Stimulated activated CD8-positive, alpha-beta memory T cell treated with anti-CD3 and anti-CD28 coated beads, Interleukin-12 subunit alpha, Interleukin-12 subunit beta, amount 100 ng/mL, for 24 hours (primary cell): ENCODE results near the gene UROS.

ENCODE experiments used
- DNase-seq: peaks from one replicate; pipeline ENCODE4 v3.0.0-alpha.2; 2020; ENCODE audit errors: extremely low read depth

UROS gene

DNA sequence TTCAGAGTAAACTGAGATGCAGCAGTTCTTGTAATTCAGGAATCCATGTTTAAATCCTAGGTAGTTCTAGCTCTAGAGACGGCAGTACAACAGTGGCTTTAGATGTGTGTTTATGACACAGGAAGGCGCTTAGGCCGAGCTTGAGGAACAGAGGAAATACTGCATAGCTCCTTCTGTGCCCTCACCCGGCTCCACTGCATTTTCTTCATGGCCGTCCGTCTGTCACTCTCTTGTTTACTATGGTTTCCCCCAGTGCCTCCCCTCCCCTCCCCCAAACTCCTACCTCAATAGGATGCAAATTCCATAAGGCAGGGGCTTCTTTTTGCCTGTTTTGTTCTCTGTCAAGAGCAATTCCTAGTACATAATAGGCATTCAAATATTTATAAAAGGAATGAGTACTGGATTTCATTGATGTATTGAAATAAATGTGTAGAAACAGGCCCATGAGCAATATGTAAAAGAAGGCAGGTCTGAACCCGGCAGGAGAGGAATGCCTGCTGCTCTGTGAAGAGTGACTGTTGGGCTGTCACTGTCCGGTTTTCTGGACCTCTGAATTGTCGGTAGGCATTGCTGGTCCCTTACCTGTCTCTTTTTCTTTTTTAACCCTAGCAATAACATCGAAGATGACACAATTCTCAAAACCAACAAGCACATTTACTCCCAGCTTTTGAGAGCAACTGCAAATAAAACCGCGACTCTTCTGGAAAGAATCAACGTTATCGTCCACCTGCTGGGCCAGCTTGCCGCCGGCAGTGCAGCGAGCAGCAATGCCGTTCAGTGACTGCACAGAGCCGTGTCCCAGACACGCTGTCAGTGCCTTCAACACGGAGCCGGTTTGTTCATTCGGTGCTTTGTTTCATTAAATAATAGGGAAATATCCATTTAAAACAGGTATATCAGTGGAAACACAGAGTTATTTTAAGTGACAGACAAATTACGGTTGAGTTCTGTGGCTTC lies 60.1 kb downstream of the UROS start:
- no peak for DNase-seq

DNA sequence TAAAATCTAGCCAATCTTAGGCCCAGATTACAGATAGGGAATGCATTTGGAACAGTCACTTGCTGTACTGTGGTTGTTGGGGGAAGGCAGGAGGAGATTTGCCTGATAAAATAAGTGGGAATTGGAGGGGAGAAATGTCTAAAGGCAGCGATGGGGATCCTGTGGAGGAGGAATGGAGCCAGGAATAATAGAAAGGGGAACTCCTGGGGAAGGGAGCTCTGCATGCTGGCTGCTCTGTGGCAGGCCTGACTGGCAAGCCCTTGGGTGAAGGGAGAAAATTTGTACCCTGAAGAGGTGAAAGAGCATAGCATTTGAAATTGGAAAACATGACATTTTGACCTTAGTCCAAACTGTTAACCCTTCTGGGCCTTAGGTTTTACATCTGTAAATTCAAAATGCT lies 61.1 kb downstream of the UROS start:
- no peak for DNase-seq

DNA sequence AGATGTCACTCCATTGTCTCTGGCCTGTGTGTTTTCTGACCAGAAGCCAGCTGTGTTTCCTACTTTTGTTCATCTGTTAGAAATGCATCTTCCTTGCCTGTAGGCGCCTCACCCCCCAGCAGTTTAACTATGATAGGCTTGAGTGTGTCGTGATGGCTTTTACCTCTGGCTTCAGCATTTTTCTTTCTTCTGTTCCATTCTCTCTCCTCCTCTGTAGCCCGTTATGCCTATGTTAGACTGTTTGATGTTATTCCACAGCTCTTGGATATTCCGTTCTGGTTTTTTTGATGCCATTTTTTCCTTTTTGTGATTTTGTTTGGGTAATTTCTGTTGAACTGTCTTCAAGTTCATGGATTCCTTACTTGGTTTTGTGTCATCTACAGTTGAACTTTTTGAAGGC lies 65.3 kb downstream of the UROS start:
- no peak for DNase-seq

DNA sequence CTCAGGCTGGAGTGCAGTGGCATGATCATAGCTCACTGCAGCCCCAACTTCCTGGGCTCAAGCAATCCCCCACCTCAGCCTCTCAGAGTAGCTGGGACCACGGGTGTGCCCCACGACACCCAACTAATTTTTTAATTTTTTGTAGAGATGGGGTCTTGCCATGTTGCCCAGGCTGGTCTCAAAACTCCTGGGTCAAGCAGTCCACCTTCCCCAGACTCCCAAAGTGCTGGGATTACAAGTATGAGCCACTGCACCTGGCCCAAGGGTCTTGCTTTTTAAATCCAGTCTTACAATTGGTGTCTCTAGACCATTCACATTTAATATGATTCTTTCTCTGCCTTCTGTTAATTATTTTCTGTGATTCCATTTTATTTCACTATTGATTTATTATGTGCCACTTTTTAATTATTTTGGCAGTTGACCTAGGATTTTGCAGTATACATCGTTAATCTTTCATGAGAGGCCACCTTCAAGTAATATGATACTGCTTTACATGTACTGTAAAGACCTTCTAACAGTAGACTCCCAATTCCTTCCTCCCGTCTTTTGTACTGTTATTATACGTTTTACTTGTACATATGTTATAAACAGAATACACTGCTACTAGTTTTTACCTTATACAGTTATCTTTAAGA lies 66.1 kb downstream of the UROS start:
- no peak for DNase-seq

DNA sequence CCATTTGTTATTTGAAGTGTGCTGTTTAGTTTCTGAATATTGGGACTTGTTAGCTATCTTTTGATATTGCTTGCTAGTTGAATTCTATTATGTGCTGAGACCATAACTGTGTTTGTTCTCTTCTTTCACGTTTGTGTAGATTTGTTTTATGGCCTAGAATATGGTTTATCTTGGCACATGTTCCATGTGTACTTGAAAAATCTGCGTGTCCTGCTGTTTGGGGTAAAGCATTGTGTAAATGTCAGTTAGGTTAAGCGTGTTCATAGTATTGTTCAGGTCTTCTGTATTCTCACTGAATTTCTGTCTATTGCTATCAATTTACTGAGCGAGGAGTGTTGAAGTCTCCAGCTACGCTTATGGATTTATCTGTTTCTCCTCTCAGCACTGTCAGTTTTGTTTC lies 66.9 kb downstream of the UROS start:
- DNase-seq, result no peak

DNA sequence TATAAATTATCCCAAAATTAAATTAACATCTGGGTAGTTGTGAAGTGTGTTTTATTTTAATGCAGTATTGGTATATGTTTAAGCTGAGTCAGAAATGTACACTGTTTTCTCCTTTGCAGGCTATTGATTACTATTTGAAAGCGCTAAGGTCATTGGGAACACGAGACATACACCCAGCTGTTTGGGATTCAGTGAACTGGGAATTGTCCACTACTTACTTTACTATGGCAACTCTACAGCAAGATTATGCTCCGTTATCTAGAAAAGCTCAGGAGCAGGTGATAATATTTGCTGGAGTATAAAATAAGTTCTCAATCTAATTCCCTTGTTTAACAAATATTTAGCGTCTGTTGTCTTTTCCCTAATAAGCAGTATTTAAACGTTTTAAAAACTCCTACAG lies 75.6 kb downstream of the UROS start:
- DNase-seq, result no peak

DNA sequence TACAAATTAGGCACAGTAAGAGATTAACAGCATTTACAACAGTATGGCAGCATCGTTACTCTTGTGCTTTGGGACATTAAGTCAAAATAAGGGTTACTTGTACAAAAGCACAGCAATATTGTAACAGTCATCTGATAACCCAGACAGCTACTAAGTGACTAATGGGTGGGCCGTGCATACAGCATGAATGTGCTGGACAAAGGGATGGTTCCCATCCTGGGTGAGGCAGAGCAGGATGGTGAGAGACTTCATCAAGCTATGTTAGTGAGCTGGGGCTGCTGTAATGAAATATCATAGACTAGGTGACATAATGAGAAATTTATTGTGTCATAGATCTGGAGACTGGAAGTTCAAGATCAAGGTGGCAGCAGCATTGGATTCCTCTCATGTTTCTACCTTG lies 78.1 kb downstream of the UROS start:
- no peak for DNase-seq

DNA sequence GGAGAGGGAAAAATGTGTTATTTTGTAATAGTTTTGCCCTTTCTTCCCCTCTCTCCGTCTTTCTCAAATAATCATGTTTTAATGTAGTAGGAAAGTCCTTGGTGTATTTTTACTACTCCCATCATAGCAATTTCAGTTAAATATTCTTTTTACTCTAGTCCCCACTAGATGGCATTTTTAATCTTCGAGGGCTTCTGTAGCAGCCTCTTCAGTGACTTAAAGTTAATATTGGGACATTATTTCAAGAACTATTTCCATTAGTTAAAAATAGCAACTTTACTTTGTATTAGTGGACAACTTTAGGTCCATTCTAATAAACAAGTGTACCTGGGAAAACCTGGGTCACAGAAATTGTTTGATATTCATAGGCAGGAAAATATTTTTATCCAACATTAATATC lies 80.6 kb downstream of the UROS start:
- DNase-seq, result no peak

DNA sequence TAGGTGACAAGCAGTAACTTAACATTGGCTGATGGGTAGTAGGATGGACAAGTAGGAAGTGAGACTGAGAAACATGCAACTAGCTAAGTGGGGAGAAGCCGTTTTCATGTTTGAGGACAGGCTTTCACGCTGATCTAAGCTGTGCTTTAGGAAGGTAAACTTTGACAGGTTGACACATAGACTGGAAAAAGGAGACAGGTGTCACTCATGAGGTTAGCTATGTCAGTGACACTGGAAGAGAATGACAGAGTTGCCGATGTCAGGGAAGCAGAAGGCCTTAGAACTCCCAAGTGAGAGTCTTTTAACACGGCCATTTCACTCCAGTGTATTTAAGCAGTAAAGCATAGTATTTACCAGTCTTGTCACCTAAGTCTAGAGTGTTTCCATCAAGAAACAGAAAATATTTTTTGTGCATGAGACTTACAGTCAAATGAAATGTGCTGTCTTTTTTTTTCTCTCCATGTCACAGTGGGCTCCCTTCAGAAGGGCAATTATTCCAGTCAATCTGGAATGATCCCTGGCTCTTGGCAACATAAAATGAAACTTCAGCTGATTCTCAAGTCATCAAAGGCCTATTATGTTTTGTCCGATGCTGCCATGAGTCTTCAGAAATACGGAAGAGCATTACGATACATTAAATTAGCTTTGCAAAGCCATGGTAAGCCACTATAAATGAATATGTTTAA lies 82.9 kb downstream of the UROS start:
- DNase-seq, result no peak
